A549 (cell line): ENCODE data around the gene TNC. TPM values are rescaled to one million over a fixed set of nuclear protein-coding genes. Genes with fewer than 3 reads are reported as not detected.
A peak's percentile ranks its signal among the peaks of the same experiment; 100 is the strongest.

Experiments
- ATAC-seq, 2 experiments: fragments of 200-7000 bp in 1 of 2; fragments of >200 bp in 1 of 2; cut with Nextera tagmentation in 1 of 2; cut with Tn5 transposase in 1 of 2; 3 replicates each; pipeline versions ENCODE4 v1.8.0 to v1.9.1; 2018 to 2020; ENCODE audit warnings: mild to moderate bottlenecking in 1 of 2, moderate library complexity in 1 of 2
- CTCF ChIA-PET: fragments of 300-600 bp; sonication (Branson Sonifier 250); formaldehyde crosslinking; extraction: SDS; loops from one replicate; lab custom pipeline; 2021; ENCODE audit warnings: antibody characterized with exemption, inconsistent platforms; lab: Yijun Ruan, JAX
- POLR2A ChIA-PET: fragments of 350-600 bp; formaldehyde crosslinking; extraction: SDS; loops from one replicate; lab custom pipeline; 2021; ENCODE audit warnings: antibody characterized with exemption, inconsistent platforms; lab: Yijun Ruan, JAX
- DNase-seq, 2 experiments: peaks; one replicate each; pipeline versions ENCODE4 v3.0.0 to v3.0.0-alpha.2; 2011 to 2016; ENCODE audit warnings: low read depth in 1 of 2, low spot score in 1 of 2
- FAIRE-seq: peaks from 2 replicates; lab custom pipeline; 2011; peaks lifted over from hg19 to GRCh38; lab: Jason Lieb, UNC
- H3K27ac ChIP-seq, 2 experiments: fragments of >200 bp; sonication (Bioruptor Twin); formaldehyde crosslinking; 3 replicates each; pipeline ENCODE4 v1.5.1; 2016 to 2017
- H3K4me1 ChIP-seq: fragments of >200 bp; sonication (Bioruptor Twin); formaldehyde crosslinking; 3 replicates; pipeline ENCODE4 v1.6.1; 2016
- H3K4me2 ChIP-seq: fragments of >200 bp; sonication (Bioruptor Twin); formaldehyde crosslinking; 3 replicates; pipeline ENCODE4 v1.6.1; 2016
- H3K4me3 ChIP-seq: fragments of >200 bp; sonication (Bioruptor Twin); formaldehyde crosslinking; 3 replicates; pipeline ENCODE4 v1.5.1; 2016
- H3K9me3 ChIP-seq: fragments of >200 bp; sonication (Bioruptor Twin); formaldehyde crosslinking; 3 replicates; pipeline ENCODE4 v1.6.1; 2016
- ATOH8 ChIP-seq: fragments of 250-450 bp; sonication (Bioruptor Pico); IDR thresholded peaks from 2 replicates; pipeline ENCODE4 v1.5.0; 2020; ENCODE audit warnings: low read depth, mild to moderate bottlenecking, moderate library complexity
- CBX2 ChIP-seq: fragments of 200-600 bp; sonication (generic); IDR thresholded peaks from 2 replicates; pipeline ENCODE4 v1.6.1; 2016; ENCODE audit warnings: low read depth, mild to moderate bottlenecking, borderline replicate concordance
- CBX8 ChIP-seq: fragments of 200-600 bp; sonication (generic); IDR thresholded peaks from 2 replicates; pipeline ENCODE4 v1.6.1; 2016
- CEBPB ChIP-seq, 2 experiments: fragments of >200 bp in 1 of 2; sonication (Bioruptor Twin) in 1 of 2; formaldehyde crosslinking in 1 of 2; IDR thresholded peaks; 2 replicates each; pipeline ENCODE4 v1.6.1; 2012 to 2016
- CHD2 ChIP-seq: fragments of 150-350 bp; IDR thresholded peaks from 2 replicates; pipeline ENCODE4 v1.6.1; 2014; ENCODE audit warnings: low read length; ENCODE audit not compliant: partially characterized antibody
- CHD4 ChIP-seq: fragments of 200-600 bp; sonication (generic); IDR thresholded peaks from 2 replicates; pipeline ENCODE4 v1.6.1; 2016; ENCODE audit warnings: antibody characterized with exemption, mild to moderate bottlenecking, borderline replicate concordance
- EHMT2 ChIP-seq: fragments of 200-600 bp; sonication (generic); IDR thresholded peaks from 2 replicates; pipeline ENCODE4 v1.6.1; 2016; ENCODE audit warnings: antibody characterized with exemption, low read depth, mild to moderate bottlenecking, moderate library complexity
- EP300 ChIP-seq, 2 experiments: fragments of >200 bp; sonication (Bioruptor Twin); formaldehyde crosslinking; IDR thresholded peaks; 2 replicates in 1 of 2; 3 replicates in 1 of 2; pipeline ENCODE4 v1.6.1; 2016 to 2017
- ESRRA ChIP-seq: fragments of 150-350 bp; IDR thresholded peaks from 2 replicates; pipeline ENCODE4 v1.6.1; 2014; ENCODE audit warnings: mild to moderate bottlenecking, low read length, borderline replicate concordance
- FOSL2 ChIP-seq, 2 experiments: fragments of 450-650 bp in 1 of 2; fragments of >200 bp in 1 of 2; sonication (Bioruptor Twin) in 1 of 2; formaldehyde crosslinking; IDR thresholded peaks; 2 replicates each; pipeline versions ENCODE4 v1.5.0 to v1.6.1; 2016 to 2020; ENCODE audit warnings: mild to moderate bottlenecking in 1 of 2, moderate library complexity in 1 of 2
- FOXS1 ChIP-seq: fragments of 250-450 bp; sonication (Bioruptor Pico); IDR thresholded peaks from 2 replicates; pipeline ENCODE4 v1.5.0; 2020; ENCODE audit warnings: mild to moderate bottlenecking, moderate library complexity
- GATA3 ChIP-seq: IDR thresholded peaks from 2 replicates; pipeline ENCODE4 v1.6.1; 2012; ENCODE audit warnings: borderline replicate concordance
- JUN ChIP-seq, 2 experiments: fragments of >200 bp; sonication (Bioruptor Twin); formaldehyde crosslinking; IDR thresholded peaks; 2 replicates in 1 of 2; 3 replicates in 1 of 2; pipeline ENCODE4 v1.6.1; 2016 to 2017
- JUNB ChIP-seq: fragments of >200 bp; sonication (Bioruptor Twin); formaldehyde crosslinking; IDR thresholded peaks from 2 replicates; pipeline ENCODE4 v1.6.1; 2016
- KDM1A ChIP-seq: fragments of 200-600 bp; sonication (generic); IDR thresholded peaks from 2 replicates; pipeline ENCODE4 v1.6.1; 2016; ENCODE audit warnings: low read depth, mild to moderate bottlenecking
- MAFK ChIP-seq: fragments of 450-650 bp; IDR thresholded peaks from 2 replicates; pipeline ENCODE4 v1.6.1; 2014; ENCODE audit not compliant: partially characterized antibody
- MYC ChIP-seq: IDR thresholded peaks from 2 replicates; pipeline ENCODE4 v1.6.1; 2012; ENCODE audit warnings: mild to moderate bottlenecking, inconsistent platforms, low read length, improper control_type of control experiment, borderline replicate concordance
- NFE2L2 ChIP-seq: fragments of 150-350 bp; conservative IDR thresholded peaks from 2 replicates; pipeline ENCODE4 v1.6.1; 2014; ENCODE audit warnings: low read length
- PBX3 ChIP-seq: IDR thresholded peaks from 2 replicates; pipeline ENCODE4 v1.6.1; 2012
- PHF8 ChIP-seq: fragments of 200-600 bp; sonication (generic); IDR thresholded peaks from 2 replicates; pipeline ENCODE4 v1.6.1; 2016; ENCODE audit warnings: low read depth, mild to moderate bottlenecking, antibody characterized with exemption, moderate library complexity, borderline replicate concordance
- POLR2AphosphoS2 ChIP-seq: conservative IDR thresholded peaks from 2 replicates; pipeline ENCODE4 v1.6.1; 2012; ENCODE audit warnings: low read length, improper control_type of control experiment, inconsistent platforms
- RAD21 ChIP-seq, 2 experiments: fragments of >200 bp in 1 of 2; sonication (Bioruptor Twin) in 1 of 2; formaldehyde crosslinking in 1 of 2; IDR thresholded peaks in 1 of 2; conservative IDR thresholded peaks in 1 of 2; 2 replicates in 1 of 2; 3 replicates in 1 of 2; pipeline ENCODE4 v1.6.1; 2012 to 2018; ENCODE audit warnings: inconsistent platforms in 1 of 2
- RARB ChIP-seq: fragments of 250-450 bp; sonication (Bioruptor Pico); IDR thresholded peaks from 2 replicates; pipeline ENCODE4 v1.8.0; 2021; ENCODE audit warnings: mild to moderate bottlenecking, moderate library complexity
- RFX5 ChIP-seq: fragments of 450-650 bp; IDR thresholded peaks from 2 replicates; pipeline ENCODE4 v1.7.1; 2014; ENCODE audit warnings: antibody characterized with exemption, mild to moderate bottlenecking, moderate library complexity
- SMC3 ChIP-seq: fragments of >200 bp; sonication (Bioruptor Twin); formaldehyde crosslinking; IDR thresholded peaks from 3 replicates; pipeline ENCODE4 v1.6.1; 2018; ENCODE audit warnings: inconsistent platforms
- ZFP36 ChIP-seq: fragments of 450-650 bp; IDR thresholded peaks from 2 replicates; pipeline ENCODE4 v1.6.1; 2014; ENCODE audit warnings: borderline replicate concordance; ENCODE audit not compliant: partially characterized antibody
- WGBS: methylation state at CpG from one replicate; pipeline ENCODE4 v1.1.6; 2017; ENCODE audit errors: missing lambda C conversion rate; 5-methylcytosine and 5-hydroxymethylcytosine counted together
- polyA plus RNA-seq, 4 experiments: library from polyadenylated mRNA; depleted of rRNA in 3 of 4; stranded (reverse); fragments of >200 nt; fragmentation: RNase III in 1 of 4; extraction: RNeasy Plus Mini Kit Qiagen cat#74134 plus additional on column Dnase treatment in 1 of 4; gene quantifications; 2 replicates in 3 of 4; 3 replicates in 1 of 4; pipeline ENCODE4 v1.2.3, GENCODE V29; 2011 to 2017

The TNC gene
- polyA plus RNA-seq, 2 of the 4 experiments (the other 2 are of a cell fraction) = 0.50 to 0.63 TPM

GRCh38 chr9:115115924-115116323 is 2.0 kb downstream of the TNC start (continued):
- TF ChIP-seq FOXS1 (CRISPR knock-in tag) (no peak), JUN (IDR thresholded peaks at IDR 0.05) (no peak; a peak in 1 of 5 replicates), NFE2L2 (no peak), RAD21 (conservative IDR thresholded peaks at IDR 0.05 in 1 of 2, IDR thresholded peaks at IDR 0.05 in 1 of 2) (no peak), CBX2 (no peak), JUNB (peak; percentile 72), EP300 (IDR thresholded peaks at IDR 0.05) (no peak; a peak in 1 of 5 replicates), RFX5 (no peak), EHMT2 (no peak), FOSL2 (IDR thresholded peaks at IDR 0.05) (peak; percentile 66), FOSL2 (CRISPR knock-in tag; IDR thresholded peaks at IDR 0.05) (peak; percentile 67), ESRRA (no peak), CEBPB (IDR thresholded peaks at IDR 0.05) (peak; percentile 83 to 84), PBX3 (no peak)

- peak overlapping the region; percentile 24; the same call in 2 of the 3 replicates for H3K4me2 ChIP-seq
- TF ChIP-seq FOXS1 (CRISPR knock-in tag) = no peak
- no peak for TF ChIP-seq RARB (CRISPR knock-in tag)
- TF ChIP-seq NFE2L2 = no peak
- no peak for TF ChIP-seq ZFP36
- no peak for TF ChIP-seq MYC
- no peak for TF ChIP-seq CBX8
- no peak for TF ChIP-seq CHD2
- TF ChIP-seq PHF8 = no peak
- no peak for TF ChIP-seq CHD4
- no peak for TF ChIP-seq EHMT2
- no peak for TF ChIP-seq MAFK
- TF ChIP-seq KDM1A = no peak
- TF ChIP-seq CBX2 = no peak
- no peak for TF ChIP-seq ESRRA
- no peak for TF ChIP-seq SMC3
- no peak for TF ChIP-seq RAD21 (conservative IDR thresholded peaks at IDR 0.05 in 1 of 2, IDR thresholded peaks at IDR 0.05 in 1 of 2)
- no peak for TF ChIP-seq POLR2AphosphoS2
- TF ChIP-seq GATA3 = no peak
- no peak for TF ChIP-seq ATOH8 (CRISPR knock-in tag)
- no peak for TF ChIP-seq JUNB
- ChIA-PET POLR2A (no interaction called here), CTCF (interaction anchor here (1.0 kb wide), 2 partner anchors 15 to 100 kb away, joined by 3 read pairs; no protein-coding TSS in a partner anchor)
- DNase-seq = no peak
- H3K4me3 ChIP-seq = no peak overlapping the region
- ATAC-seq = no peak
- FAIRE-seq = no peak
- WGBS = 78% methylated on average over 2 of the region's 2 CpGs
- peak overlapping the region in 1 of 2 experiments; percentile 19; a peak in 2 of 6 replicates for H3K27ac ChIP-seq
- H3K9me3 ChIP-seq = no peaks in the 10 kb centered on the region
- peaks cover 21% of the 10 kb centered on the region for H3K4me1 ChIP-seq
Observed at GRCh38 chr9:115115117-115115880, 2.7 kb downstream of the TNC start.
